ENCODE results near the gene BICC1.
A peak's percentile ranks its signal among the peaks of the same experiment; 100 is the strongest.
"Not testable (repeated sequence)": the region's sequence is repeated elsewhere in the genome, so short reads cannot be mapped to it uniquely, and the experiment has no call there.

Gene BICC1

DNA sequence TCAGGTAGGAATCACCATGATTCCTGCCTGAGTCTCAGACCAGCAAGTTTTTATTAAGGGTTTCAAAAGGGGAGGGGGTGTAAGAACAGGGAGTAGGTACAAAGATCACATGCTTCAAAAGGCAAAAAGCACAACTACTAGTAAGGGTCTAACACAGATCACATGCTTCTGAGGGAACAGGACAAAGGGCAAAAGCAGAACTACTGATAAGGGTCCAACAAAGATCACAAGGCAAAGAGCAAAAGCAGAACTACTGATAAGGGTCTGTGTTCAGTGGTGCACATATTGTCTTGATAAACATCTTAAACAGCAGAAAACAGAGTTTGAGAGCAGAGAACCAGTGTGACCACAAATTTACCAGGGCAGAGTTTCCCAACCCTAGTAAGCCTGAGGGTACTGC lies 84.5 kb downstream of the BICC1 start:
- FAIRE-seq; DNase-seq (ENCODE audit: low spot score): not testable (repeated sequence)

DNA sequence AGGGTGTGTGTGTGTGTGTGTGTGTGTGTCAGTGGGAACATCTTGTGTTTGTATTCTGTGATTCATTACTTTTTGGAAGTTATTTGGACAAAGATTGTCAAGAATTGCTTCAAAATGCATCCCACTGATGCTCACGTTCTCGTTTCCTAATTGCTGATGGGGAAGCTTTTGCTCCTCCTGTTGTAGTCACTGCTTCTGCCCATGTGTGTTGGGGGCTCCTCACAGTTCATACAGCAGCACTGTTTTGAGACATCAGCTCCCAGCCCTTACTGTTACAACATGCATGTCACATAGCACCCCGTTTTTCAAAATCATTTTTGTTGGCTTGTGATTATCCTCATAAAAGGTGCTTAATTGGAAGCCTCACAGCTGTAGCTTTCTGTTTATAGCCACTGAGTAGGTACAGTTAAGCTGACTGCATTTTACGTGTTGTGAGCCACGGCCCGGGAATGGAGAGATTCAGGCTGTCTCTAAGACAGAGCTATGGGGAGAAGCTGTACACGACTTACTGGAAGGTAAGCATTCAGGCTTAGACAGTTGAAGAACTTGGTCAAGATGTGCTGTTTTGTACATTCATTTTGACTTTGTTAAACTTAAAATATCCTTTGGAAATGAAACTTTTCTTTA lies 87.4 kb downstream of the BICC1 start:
- FAIRE-seq: no peak
- DNase-seq (ENCODE audit: low spot score): no peak

DNA sequence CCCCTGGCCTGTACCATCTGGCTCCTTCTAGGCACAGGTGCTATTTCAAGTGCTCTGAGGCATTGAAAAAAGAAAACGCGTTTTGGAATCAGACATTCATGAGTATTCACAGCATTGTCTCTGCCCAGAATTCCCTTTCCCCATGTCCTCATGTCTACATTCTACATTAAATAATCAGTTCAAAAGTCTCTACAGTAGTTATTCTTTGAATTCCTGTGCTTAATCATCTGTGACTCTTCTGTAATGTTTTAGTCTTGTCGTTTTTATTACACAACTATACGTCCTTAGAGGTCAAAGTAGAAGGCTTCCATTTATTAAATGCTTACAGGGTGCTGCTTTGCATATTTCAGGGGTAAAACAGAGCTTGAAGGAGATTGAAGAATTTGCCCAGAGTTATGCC lies 95.7 kb downstream of the BICC1 start:
- DNase-seq (ENCODE audit: low spot score): peak; percentile 64
- peak; percentile 90 for FAIRE-seq

DNA sequence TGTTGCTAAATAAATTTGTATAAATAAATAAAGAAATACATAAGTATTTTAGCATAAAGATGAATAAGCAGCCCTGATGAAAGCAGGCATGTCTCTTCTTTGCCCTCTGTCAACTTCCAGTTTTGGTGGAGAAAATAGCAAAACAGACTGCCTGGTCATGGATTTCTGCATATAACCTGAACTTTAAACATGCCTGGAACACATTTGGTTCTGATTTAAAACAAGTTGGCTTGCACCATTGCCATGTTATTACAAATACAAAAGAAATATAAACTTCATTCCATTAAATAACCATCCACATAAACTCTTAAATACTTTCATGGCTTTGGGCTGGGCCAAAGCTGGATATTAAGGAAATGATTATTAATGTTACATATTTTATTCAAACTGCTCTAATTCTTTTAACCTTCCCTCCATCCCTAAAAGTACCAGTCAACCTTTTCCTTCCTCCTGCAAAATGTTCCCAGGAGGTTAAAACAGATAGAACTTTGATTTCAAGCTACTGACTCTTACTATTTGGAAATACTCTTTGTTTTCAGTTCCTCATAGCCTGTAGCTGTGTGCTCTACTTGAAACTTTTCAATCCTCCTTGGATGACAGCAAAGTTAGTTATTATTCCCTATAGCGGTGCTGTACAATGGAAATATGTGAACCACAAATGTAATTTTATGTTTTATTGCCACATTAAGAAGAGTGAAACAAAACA lies 96.3 kb downstream of the BICC1 start:
- FAIRE-seq: no peak

DNA sequence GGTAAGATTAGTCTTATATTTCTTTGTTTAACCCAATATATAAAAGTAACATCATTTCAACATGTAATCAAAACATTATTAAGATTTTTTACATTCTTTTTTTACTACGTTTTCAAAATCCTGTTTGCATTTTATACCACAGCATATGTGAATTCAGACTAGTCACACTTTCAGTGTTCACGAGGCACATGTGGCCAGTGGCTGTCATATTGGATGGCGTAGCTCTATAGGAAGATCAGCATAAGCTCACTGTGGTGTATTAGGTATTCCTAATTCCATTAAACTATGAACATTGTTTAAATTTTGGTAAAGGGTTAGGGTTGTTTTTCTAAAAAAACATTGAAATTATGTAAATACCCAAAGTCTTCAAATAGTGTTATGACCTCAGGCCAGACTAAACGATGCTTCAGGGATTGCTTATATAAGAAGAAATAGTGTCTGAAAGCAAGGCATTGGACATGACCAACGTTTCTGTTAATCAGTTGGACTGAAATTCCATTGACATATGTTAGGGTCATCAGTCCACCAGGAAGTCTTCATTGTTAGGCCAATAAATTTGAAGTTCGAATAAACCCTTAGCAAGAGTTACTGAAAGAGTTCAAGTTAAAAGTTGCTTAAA lies 97.0 kb downstream of the BICC1 start:
- DNase-seq (ENCODE audit: low spot score) (no peak), FAIRE-seq (peak; percentile 12)

More for the DNA sequence above, 96.3 kb downstream of the BICC1 start:
- no peak for DNase-seq (ENCODE audit: low spot score)

DNA sequence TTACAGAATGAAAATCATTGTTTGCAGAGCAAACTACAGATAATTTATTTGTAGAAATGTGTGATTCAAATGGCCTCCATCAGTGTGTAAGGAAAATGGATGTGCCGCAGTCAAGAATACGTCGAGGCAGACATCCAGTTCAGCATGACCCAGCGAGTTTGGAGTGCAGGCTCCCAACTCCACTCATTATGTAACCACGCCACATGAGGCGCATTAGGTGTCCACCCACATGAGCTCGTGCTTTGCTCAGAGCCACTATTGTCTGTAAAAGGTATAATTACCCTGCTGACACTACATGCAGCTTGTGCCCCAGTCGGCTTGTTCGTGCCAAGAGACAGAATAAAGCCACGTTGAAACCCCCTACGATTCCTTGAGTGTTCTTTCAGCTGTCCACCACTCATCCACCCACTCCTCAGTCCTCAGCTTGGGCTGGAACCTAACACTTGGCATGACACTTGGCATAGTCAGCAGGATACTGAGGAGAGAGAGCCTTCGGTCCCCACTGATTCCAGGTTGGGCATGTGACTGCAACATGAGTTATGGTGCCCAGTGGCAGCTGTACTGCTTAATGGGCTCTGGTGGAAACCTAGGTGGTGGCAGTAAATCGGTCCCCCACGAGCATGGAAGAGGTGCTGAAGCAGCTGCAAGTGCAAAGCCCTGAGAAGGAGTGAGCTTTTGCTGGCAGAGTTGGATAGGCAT lies 102.7 kb downstream of the BICC1 start:
- FAIRE-seq (no peak), DNase-seq (ENCODE audit: low spot score) (no peak)

DNA sequence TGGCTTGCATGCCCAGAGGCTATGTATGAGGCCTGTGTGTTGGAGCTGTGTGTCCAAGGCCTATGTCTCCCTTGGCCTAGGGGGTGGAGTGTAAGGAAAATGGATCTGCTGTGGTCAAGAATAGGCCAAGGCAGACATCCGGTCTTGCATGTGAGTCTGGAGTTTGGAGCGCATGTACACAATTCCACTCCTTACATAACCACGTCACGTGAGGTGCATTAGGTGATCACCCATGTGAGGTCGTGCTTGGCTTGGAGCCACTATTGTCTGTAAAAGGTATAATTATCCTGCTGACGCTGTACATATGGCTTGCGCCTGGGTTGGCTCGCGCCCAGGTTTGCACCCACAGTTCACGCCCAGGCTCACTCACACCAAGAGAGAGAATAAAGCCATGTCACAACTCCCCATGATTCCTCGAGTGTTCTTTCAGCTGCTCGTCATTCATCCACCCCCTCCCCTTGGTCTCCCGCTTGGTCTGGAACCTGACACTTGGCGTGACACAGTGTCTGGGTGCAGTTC lies 105.5 kb downstream of the BICC1 start:
- DNase-seq (ENCODE audit: low spot score) (no peak), FAIRE-seq (no peak)

DNA sequence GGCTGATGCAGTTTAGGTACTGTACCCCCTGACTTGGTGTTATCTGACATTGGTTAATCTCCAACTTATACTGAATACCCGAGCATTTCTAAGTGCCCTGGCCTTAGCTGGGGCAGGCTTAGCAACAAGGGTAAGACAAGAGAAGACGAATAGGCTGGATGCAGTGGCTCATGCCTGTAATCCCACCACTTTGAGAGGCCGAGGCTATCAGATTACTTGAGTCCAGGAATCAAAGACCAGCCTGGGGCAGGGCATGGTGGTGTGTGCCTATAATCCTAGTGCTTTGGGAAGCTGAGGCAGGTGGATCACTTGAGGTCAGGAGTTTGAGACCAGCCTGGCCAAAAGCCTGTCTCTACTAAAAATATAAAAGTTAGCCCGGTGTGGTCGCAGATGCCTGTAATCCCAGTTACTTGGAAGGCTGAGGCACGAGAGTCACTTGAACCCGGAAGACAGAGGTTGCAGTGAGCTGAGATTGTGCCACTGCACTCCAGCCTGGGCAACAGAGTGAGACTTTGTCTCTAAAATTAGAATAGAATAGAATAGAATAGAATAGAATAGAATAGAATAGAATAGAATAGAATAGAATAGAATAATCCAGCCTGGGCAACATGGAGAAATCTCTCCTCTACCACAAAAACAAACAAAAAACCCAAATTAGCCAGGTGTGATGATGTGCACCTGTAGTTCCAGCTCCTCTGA lies 108.9 kb downstream of the BICC1 start:
- no peak for DNase-seq (ENCODE audit: low spot score)
- FAIRE-seq: no peak

DNA sequence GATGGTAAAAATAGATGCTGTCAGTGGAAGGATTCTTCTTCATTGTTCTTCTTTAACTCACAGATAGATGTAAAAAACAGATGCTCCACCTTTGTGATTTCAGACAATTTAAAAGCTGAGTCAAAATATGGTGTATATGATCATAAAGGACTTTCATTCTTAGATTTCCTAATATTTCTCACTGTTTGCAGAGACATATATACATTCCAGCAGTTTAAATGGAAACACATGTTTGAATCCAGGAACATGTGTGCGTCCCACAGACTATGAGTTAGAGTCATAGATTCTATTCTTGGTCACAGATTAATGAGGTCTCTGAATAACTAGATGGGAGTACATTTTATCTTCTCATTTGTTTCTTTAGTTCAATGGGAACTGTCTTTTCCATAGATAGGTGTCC lies 109.6 kb downstream of the BICC1 start:
- no peak for FAIRE-seq
- DNase-seq (ENCODE audit: low spot score): no peak

DNA sequence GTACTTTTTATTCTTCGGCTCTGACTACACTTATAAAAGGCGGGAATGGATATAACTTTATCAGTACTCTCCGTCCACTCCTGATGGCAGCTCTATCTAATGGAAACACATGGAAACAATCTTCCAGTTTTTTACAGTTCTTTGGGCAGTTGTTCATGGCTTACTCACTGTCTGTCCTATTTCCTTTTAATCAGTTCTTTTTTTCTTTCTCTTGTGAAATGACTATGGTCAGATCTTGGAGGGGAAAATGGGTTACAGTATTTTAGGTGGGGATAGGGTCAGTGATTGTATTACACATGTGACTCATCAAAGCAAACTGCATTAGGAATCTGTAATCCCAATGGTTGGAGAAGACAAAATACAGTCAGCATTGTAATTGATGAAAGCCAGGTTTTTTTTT lies 112.4 kb downstream of the BICC1 start:
- peak; percentile 92 for FAIRE-seq
- peak; percentile 68 for DNase-seq (ENCODE audit: low spot score)

DNA sequence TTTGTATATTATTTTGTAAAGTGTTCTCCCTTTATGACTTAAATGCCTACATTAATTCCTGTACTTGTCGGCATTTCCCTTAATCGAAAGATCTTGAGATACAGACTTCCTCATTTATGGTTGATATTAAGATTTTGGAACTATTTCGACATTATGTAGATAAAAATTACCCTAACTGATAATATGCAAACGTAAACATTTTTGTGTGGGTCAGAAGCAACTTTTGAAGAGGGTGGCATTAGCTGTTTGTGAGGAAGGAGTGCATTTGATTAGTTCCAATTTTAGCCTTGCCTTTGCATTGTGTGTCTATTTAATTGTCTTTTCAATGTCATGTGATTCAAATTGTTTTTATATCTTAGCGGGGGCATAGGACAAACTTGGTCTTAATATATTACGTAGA lies 114.7 kb downstream of the BICC1 start:
- no peak for DNase-seq (ENCODE audit: low spot score)
- no peak for FAIRE-seq

DNA sequence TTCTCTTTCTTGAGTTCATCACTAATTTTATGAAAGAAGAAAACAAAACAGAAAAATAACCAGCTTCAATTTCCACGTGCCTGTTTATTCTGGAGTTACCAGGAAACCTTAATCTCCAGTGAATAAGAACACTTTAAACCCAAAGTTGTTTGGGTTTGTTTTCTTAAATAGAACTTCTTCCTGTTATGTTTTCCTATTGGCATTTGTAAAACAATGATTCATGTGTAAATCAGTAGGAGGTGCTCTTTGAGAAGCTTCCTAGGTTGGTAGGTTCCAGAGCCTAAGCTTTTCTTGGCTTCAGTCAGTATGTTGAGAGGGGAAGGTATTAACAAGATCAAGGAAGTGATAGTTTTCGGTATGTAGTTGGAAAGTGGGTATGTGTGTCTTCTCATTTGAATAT lies 119.0 kb downstream of the BICC1 start:
- DNase-seq (ENCODE audit: low spot score): no peak
- no peak for FAIRE-seq

DNA sequence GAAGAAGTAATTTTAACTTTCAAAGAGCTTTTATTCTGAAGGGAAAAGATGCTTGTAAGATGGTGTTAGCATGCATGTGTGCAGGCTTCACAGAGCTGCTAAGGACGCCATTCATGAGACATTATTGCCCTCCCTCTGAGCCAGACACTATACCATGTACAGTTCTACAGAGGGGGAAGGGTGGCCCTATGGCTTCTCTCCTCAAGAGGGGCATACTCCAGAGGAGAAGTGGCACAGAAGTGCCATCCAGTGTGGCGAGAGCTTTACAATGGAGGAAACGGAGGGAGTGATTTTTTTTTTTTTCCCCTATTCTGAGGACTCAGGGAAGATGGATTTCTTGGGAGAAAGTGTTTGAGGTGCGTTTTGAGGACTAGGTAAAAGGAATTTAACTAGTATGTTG lies 119.5 kb downstream of the BICC1 start:
- FAIRE-seq: no peak

DNA sequence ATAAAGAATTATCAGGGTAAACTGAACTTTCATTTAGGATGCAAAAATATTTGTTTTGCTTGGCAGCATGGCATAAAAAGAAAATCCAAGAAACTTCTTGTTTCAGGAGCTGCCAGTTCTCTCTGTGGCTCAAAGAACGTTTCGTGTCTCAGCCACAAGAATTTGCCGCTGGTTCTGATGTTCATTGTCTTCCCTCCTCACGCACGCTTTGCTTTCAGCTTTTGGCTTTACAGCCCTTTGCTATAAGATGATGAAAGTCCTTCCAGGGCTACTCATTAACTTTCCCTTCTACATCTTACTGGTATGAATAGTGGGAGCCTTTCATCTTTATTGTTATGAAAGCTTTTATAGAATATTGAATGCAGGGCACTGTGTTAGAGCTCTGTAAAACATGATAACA lies 124.7 kb downstream of the BICC1 start:
- FAIRE-seq: peak; percentile 97
- peak; percentile 81 for DNase-seq (ENCODE audit: low spot score)

More for the DNA sequence above, 119.5 kb downstream of the BICC1 start:
- no peak for DNase-seq (ENCODE audit: low spot score)

DNA sequence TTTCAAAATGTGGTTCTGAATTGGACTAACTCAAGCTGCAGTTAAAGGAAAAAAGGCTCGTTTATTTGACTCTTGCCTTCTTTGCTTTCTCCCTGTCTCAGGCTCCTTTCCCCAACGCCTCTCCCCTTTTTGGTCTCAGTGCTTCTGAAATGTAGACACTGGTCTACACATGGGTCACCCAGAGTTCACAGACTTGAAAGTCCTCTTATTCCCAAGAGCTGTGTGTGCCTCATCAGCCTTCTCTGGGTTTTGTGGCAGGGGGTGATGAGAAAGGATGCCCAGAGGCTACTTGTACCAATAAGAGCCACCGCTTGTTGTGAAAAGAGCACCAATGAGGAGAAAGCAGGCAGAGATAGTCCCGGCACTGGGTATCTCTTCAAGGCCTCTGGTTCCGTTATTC lies 125.7 kb downstream of the BICC1 start:
- DNase-seq (ENCODE audit: low spot score): peak; percentile 38

DNA sequence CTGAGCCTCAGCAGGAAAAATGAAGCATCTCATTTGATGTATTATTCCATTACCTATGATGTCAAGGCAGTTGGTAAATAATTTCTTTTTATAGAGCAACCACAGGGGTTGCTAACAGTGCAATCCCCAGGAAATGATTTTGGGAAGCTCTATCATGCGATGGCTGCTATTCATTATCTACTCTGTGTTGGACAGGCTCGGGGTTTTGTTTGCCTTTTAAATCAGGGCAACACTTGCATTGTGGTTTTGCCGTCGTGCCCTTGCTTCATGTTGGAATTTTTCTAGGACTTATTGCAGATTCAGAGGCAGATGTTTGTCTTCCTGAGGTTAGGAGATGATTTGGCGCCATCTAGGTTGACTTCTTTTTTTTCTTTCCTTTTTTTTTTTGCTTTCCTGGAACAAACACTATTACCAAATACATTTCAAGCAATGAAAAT lies 128.4 kb downstream of the BICC1 start:
- DNase-seq (ENCODE audit: low spot score) (peak; percentile 95), FAIRE-seq (peak; percentile 99)

More for the DNA sequence above, 125.7 kb downstream of the BICC1 start:
- FAIRE-seq: no peak

DNA sequence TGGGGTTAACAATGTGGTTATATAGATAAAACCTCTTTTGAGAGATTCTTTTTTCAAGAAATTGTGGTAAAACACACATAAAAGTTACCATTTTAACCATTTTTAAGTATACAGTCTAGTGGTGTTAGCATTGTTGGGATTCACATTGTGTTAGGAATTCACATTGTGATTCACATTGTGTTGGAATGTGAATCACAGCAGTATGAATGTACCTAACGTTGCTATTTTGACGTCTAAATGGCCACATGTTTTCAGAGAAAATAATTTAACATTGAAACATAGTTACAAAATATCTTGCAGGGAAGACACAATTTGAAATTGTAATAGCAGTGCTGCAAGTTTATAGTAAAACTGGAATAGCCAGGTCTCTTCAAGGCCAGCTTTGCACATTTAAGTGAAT lies 129.0 kb downstream of the BICC1 start:
- no peak for FAIRE-seq
- peak; percentile 63 for DNase-seq (ENCODE audit: low spot score)

DNA sequence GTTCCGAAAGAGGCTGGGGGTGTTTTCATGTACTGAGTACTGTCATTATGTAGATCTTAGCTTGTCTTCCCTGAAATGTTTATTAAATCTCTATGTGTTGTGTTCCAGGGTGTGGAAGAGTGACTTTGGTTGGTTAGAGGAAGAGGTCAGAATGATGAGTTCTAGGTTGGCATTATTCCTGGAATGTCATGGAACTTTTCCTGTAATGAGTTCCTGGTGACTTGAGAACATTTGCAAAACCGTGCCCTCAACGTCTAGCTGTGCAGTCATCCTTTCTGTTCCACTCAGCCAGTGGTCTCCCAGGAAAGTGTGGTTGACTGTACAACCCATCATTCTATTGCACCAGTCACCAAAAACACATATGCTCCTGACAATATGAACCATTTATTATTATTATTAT lies 129.6 kb downstream of the BICC1 start:
- DNase-seq (ENCODE audit: low spot score): peak; percentile 87
- FAIRE-seq: peak; percentile 94

DNA sequence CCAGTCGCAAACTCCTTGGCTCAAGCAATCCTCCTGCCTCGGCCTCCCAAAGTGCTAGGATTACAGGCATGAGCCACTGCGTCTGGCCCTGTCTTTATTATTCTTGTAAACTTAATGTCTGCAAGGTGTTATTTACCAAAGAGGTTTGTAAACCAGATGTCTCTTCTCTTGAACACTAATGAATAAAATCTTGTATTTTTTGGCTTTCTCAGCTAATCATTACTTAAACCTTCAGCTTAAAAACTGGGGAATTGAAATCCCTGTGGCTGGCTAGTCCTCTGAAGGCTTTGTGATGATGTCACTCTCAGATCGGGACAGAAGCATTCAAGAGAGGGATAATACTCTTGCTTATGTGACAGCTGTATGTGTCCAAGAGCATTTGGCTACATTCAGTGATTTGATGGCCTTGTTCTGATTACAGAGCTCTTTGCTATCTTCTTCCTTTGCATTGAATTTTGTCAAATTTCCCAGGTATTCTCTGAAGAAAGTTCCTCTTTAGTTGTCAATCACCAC lies 130.3 kb downstream of the BICC1 start:
- peak; percentile 77 for FAIRE-seq

DNA sequence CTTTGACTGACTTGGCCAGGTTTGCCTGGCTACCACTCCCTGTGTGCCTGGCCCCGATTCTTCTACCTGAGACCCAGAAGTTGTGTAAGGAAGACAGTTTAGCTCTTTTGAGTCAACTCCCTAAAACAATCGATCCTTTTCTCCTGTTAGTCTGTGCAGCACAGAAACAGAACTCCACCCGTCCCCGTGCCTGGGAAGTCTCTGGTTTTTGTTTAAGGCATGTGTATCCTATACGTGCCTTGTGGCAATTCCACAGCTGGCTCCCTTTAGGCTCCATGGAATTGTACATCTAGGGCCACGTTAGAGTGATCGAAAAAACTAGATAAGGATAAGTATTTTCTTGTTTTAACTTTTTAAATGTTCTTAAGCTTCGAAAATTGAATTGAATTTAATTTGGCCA lies 131.6 kb downstream of the BICC1 start:
- no peak for FAIRE-seq
- DNase-seq (ENCODE audit: low spot score): no peak

More for the DNA sequence above, 130.3 kb downstream of the BICC1 start:
- no peak for DNase-seq (ENCODE audit: low spot score)

All from RCC 7860 (cell line).